Measurements from ENCODE around the gene CACNA2D4. TPM values are rescaled to one million over a fixed set of nuclear protein-coding genes. Genes with fewer than 3 reads are reported as not detected.

CACNA2D4 gene
- total and polyA plus RNA-seq, 2 donors (not counting 1 experiment from before 2014, with no cell fraction given) = 0.68 to 0.99 TPM

GRCh38 chr12:1965916-1966315 is 47.5 kb upstream of the CACNA2D4 start:
- H3K4me2 ChIP-seq (ENCODE audit: extremely low read depth, insufficient read depth, low read length) = no peak overlapping the region
- no peaks in the 10 kb centered on the region for H4K20me1 ChIP-seq (ENCODE audit: control insufficient read depth, extremely low read depth, insufficient read depth, low read length)
- no peak for DNase-seq (ENCODE audit: low read depth in 2 of 2)
- no peak overlapping the region for H3K9ac ChIP-seq (ENCODE audit: insufficient read depth, low read length)
- H3K27ac ChIP-seq (ENCODE audit: insufficient read depth, low read length) = no peak overlapping the region
- no peaks in the 10 kb centered on the region for H3K27me3 ChIP-seq (ENCODE audit: control insufficient read depth, insufficient read depth, low read length)
- TF ChIP-seq EZH2 (IDR thresholded peaks at IDR 0.05; ENCODE audit: low read length, missing control alignments) = no peak
- H3K4me1 ChIP-seq (ENCODE audit: control insufficient read depth, extremely low read depth, insufficient read depth, low read length) = no peaks in the 10 kb centered on the region
- peaks cover 3% of the 10 kb centered on the region for H3K36me3 ChIP-seq (ENCODE audit: control insufficient read depth, insufficient read depth, low read length)
- H2AFZ ChIP-seq (ENCODE audit: low read length) = no peak overlapping the region
- H3K79me2 ChIP-seq (ENCODE audit: control insufficient read depth, insufficient read depth, low read length) = no peaks in the 10 kb centered on the region
- no peaks in the 10 kb centered on the region for H3K9me3 ChIP-seq (ENCODE audit: control insufficient read depth, insufficient read depth, low read depth, low read length)
- no peak overlapping the region for H3K4me3 ChIP-seq (replicated peaks in 1 of 4; ENCODE audit: control extremely low read depth in 1 of 4, insufficient read depth in 1 of 4, low read depth in 3 of 4, low read length in 4 of 4)

GRCh38 chr12:1962051-1963020 is 43.9 kb upstream of the CACNA2D4 start:
- Histone ChIP-seq H3K4me2 (ENCODE audit: extremely low read depth, insufficient read depth, low read length) (no peak overlapping the region), H3K9ac (ENCODE audit: insufficient read depth, low read length) (no peak overlapping the region), H3K79me2 (ENCODE audit: control insufficient read depth, insufficient read depth, low read length) (no peaks in the 10 kb centered on the region), H3K4me3 (replicated peaks in 1 of 4; ENCODE audit: control extremely low read depth in 1 of 4, insufficient read depth in 1 of 4, low read depth in 3 of 4, low read length in 4 of 4) (no peak overlapping the region), H3K27ac (ENCODE audit: insufficient read depth, low read length) (no peak overlapping the region), H2AFZ (ENCODE audit: low read length) (no peak overlapping the region), H3K27me3 (ENCODE audit: control insufficient read depth, insufficient read depth, low read length) (no peaks in the 10 kb centered on the region), H3K9me3 (ENCODE audit: control insufficient read depth, insufficient read depth, low read depth, low read length) (no peaks in the 10 kb centered on the region), H4K20me1 (ENCODE audit: control insufficient read depth, extremely low read depth, insufficient read depth, low read length) (no peaks in the 10 kb centered on the region), H3K36me3 (ENCODE audit: control insufficient read depth, insufficient read depth, low read length) (peaks cover 3% of the 10 kb centered on the region), H3K4me1 (ENCODE audit: control insufficient read depth, extremely low read depth, insufficient read depth, low read length) (no peaks in the 10 kb centered on the region)
- TF ChIP-seq CTCF (conservative IDR thresholded peaks at IDR 0.05 in 1 of 2, IDR thresholded peaks at IDR 0.05 in 1 of 2; ENCODE audit: low read depth in 1 of 2, low read length in 2 of 2) (no peak), EZH2 (IDR thresholded peaks at IDR 0.05; ENCODE audit: low read length, missing control alignments) (no peak)
- DNase-seq (ENCODE audit: low read depth in 2 of 2) = no peak

- no peaks in the 10 kb centered on the region for H3K79me2 ChIP-seq (ENCODE audit: control insufficient read depth, insufficient read depth, low read length)
- peaks cover 9% of the 10 kb centered on the region for H3K36me3 ChIP-seq (ENCODE audit: control insufficient read depth, insufficient read depth, low read length)
- H3K9me3 ChIP-seq (ENCODE audit: control insufficient read depth, insufficient read depth, low read depth, low read length) = no peaks in the 10 kb centered on the region
- no peaks in the 10 kb centered on the region for H3K4me1 ChIP-seq (ENCODE audit: control insufficient read depth, extremely low read depth, insufficient read depth, low read length)
- TF ChIP-seq CTCF (conservative IDR thresholded peaks at IDR 0.05 in 1 of 2, IDR thresholded peaks at IDR 0.05 in 1 of 2; ENCODE audit: low read depth in 1 of 2, low read length in 2 of 2) (no peak), EZH2 (IDR thresholded peaks at IDR 0.05; ENCODE audit: low read length, missing control alignments) (no peak)
- no peaks in the 10 kb centered on the region for H4K20me1 ChIP-seq (ENCODE audit: control insufficient read depth, extremely low read depth, insufficient read depth, low read length)
- H3K27me3 ChIP-seq (ENCODE audit: control insufficient read depth, insufficient read depth, low read length) = no peaks in the 10 kb centered on the region
- no peak overlapping the region for H2AFZ ChIP-seq (ENCODE audit: low read length)
- no peak overlapping the region for H3K27ac ChIP-seq (ENCODE audit: insufficient read depth, low read length)
- H3K4me2 ChIP-seq (ENCODE audit: extremely low read depth, insufficient read depth, low read length) = no peak overlapping the region
- H3K9ac ChIP-seq (ENCODE audit: insufficient read depth, low read length) = no peak overlapping the region
- DNase-seq (ENCODE audit: low read depth in 2 of 2) = no peak
- no peak overlapping the region for H3K4me3 ChIP-seq (replicated peaks in 1 of 4; ENCODE audit: control extremely low read depth in 1 of 4, insufficient read depth in 1 of 4, low read depth in 3 of 4, low read length in 4 of 4)
Observed at GRCh38 chr12:1956716-1957115, 38.3 kb upstream of the CACNA2D4 start.
